ENCODE data around the gene DUSP3. TPM values are rescaled to one million over a fixed set of nuclear protein-coding genes. Genes with fewer than 3 reads are reported as not detected.

Gene DUSP3
- total RNA-seq, 1 experiment from 2014 or later, result 16.9 TPM

- TF ChIP-seq CTCF (conservative IDR thresholded peaks at IDR 0.05), result no peak
- no peak overlapping the region for H3T11ph ChIP-seq (ENCODE audit: low read length)
- H3K18ac ChIP-seq (ENCODE audit: insufficient read length, low read depth, low read length), result no peak overlapping the region
- H4K20me1 ChIP-seq (ENCODE audit: control insufficient read depth, insufficient read depth, insufficient read length), result no peaks in the 10 kb centered on the region
- no peak overlapping the region for H2BK5ac ChIP-seq (ENCODE audit: insufficient read length, low read length)
- H2BK12ac ChIP-seq (ENCODE audit: insufficient read length, low read depth, low read length), result no peak overlapping the region
- H2BK15ac ChIP-seq (ENCODE audit: low read depth, low read length), result no peak overlapping the region
- Mint-ChIP-seq H3K36me3 (ENCODE audit: insufficient read depth in 1 of 3, low read depth in 3 of 3) (peaks cover 0 to 9% (median 4%) of the 10 kb centered on the region in 3 experiments; a peak in 6 of 7 replicates), H3K9me3 (peaks cover 0 to 2% of the 10 kb centered on the region in 2 experiments; a peak in 1 of 5 replicates), H3K27me3 (ENCODE audit: low read depth) (no peaks in the 10 kb centered on the region; the same call in 1 of the 2 replicates), H3K27ac (no peak overlapping the region), H3K4me3 (no peak overlapping the region), H3K4me1 (peaks cover 33% of the 10 kb centered on the region in 2 experiments)
- no peak overlapping the region for H3K4ac ChIP-seq (ENCODE audit: low read depth, low read length)
- DNase-seq, result no peak
- peaks cover 13% of the 10 kb centered on the region; the same call in 1 of the 2 replicates for H3K4me1 ChIP-seq (ENCODE audit: insufficient read depth, low read length)
- H3K23me2 ChIP-seq (ENCODE audit: insufficient read length, low read depth, low read length, poor library complexity, severe bottlenecking), result no peaks in the 10 kb centered on the region
- no peak overlapping the region for H3K9ac ChIP-seq (ENCODE audit: extremely low read depth, insufficient read length, low read length)
- no peak overlapping the region for H4K8ac ChIP-seq (replicated peaks; ENCODE audit: insufficient read length, low read depth, low read length)
- H2AFZ ChIP-seq (ENCODE audit: low read length), result no peak overlapping the region
- no peaks in the 10 kb centered on the region for H3K79me2 ChIP-seq (ENCODE audit: insufficient read depth, low read length)
- H3K14ac ChIP-seq (ENCODE audit: insufficient read depth, low read length), result no peak overlapping the region
- H2AK5ac ChIP-seq (ENCODE audit: insufficient read length, low read length), result no peak overlapping the region
- no peaks in the 10 kb centered on the region for H3K9me3 ChIP-seq (ENCODE audit: control insufficient read depth, low read depth, low read length)
- no peak overlapping the region for H3K4me2 ChIP-seq (ENCODE audit: insufficient read depth, insufficient read length, low read length)
- H2BK120ac ChIP-seq (ENCODE audit: low read depth, low read length, poor library complexity, severe bottlenecking), result no peak overlapping the region
- H3K56ac ChIP-seq (ENCODE audit: insufficient read length, low read depth, low read length), result no peak overlapping the region
- no peak overlapping the region for H4K91ac ChIP-seq (ENCODE audit: insufficient read length, low read depth, low read length)
- H3K79me1 ChIP-seq (ENCODE audit: insufficient read depth, low read depth, low read length, poor library complexity, severe bottlenecking), result no peaks in the 10 kb centered on the region
- no peak overlapping the region for H2BK20ac ChIP-seq (ENCODE audit: low read depth, low read length, poor library complexity, severe bottlenecking)
- H4K5ac ChIP-seq (ENCODE audit: insufficient read length, low read depth, low read length), result no peak overlapping the region
- H3K27me3 ChIP-seq (ENCODE audit: insufficient read depth, low read length), result no peaks in the 10 kb centered on the region
- H3K27ac ChIP-seq (ENCODE audit: insufficient read length, low read depth, low read length), result no peak overlapping the region
- no peak overlapping the region for H3K23ac ChIP-seq (ENCODE audit: insufficient read length, low read depth, low read length)
Observed at GRCh38 chr17:43805117-43805516, 26.3 kb upstream of the DUSP3 start.
